SKM-1 (cell line): ENCODE results near the gene TIPRL.
A peak's percentile ranks its signal among the peaks of the same experiment; 100 is the strongest.

ENCODE experiments used
- DNase-seq: peaks from one replicate; lab custom pipeline; 2025; ENCODE audit not compliant: unreplicated experiment; lab: John Stamatoyannopoulos, UW

TIPRL gene

DNA sequence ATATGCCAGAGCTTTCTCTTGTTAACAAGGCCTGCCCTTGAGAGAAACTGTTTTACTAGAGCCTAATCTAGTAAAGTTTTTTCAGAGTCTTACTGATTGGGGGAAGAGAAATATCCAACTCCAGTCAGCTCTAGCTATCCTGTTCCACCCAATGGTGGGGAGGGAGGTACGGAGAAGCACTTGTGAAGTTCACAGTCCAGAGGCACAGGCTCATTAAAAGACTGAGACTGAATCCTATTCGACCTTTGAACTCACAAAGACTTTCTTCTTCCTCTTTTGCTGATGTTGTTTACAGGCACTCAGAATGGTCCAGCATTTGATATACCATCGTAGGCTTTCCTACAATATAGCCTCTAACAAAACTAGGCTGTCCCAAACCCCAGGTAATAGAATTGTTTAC lies 31.6 kb downstream of the TIPRL start:
- DNase-seq: no peak

DNA sequence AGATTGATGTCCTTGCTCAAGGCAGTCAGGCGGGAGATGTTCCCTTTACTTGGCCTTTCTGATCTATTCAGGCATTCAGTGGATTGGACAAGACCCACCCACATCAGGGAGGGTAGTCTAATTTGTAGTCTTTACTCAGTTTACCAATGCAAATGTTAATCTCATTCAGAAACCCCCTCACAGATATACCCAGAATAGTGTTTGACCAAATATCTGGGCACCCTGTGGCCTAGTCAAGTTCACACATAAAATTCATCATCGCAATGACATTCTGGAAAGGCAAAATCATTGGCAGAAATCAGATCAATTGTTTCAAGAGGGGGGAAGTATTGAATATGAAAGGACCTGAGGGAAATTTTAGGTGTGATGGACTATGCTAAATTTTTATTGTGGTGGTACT lies 34.6 kb downstream of the TIPRL start:
- DNase-seq: no peak

DNA sequence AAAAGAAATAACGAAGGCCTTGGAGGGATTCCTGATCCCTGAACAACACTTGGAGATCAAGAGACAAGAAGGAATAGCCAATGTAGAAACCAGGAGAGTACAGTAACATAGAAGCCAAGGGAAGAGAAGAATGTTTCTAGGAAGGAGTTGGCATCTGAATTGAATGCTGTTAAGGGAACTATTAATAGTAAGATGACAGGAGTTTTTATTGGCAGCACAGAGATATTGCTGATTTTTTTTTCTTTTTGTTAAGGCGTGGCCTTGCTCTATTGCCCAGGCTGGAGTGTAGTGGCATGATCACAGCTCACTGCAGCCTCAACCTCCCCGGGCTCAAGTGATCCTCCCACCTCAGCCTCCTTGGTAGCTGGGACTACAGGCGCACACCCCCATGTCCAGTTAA lies 37.4 kb downstream of the TIPRL start:
- DNase-seq: no peak

DNA sequence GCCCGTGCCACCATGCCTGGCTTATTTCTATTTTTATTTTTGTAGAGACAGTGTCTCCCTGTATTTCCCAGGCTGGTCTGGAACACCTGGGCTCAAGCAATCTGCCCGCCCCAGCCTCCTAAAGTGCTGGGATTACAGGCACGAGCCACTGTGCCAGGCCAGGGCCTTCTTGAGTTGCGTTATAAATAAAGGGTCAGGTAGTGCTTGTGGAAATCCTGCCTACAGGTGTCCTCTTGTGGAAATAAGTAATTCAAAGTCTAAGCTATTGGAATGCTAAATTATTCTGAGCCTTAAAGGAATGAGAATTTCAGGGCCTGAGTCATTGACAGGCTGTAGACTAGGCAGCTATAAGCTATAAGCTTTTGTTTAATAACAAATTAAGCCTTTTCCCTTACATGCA lies 38.9 kb downstream of the TIPRL start:
- DNase-seq: no peak

DNA sequence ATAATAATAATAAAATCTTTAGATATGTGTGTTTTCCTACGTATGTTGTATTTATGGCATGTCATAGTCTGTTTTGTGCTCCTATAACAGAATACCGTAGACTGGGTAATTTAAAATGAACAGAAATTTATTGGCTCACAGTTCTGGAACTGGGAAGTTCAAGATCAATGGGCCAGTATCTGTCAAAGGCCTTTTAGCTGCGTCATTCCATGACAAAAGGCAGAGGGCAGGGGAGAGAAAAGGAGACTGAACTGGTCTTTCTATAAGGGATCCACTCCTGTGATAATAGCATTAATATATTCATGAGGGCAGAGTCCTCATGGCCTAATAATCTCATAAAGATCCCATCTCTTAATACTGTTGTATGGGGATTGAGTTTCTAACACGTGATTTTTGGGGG lies 39.9 kb downstream of the TIPRL start:
- no peak for DNase-seq

DNA sequence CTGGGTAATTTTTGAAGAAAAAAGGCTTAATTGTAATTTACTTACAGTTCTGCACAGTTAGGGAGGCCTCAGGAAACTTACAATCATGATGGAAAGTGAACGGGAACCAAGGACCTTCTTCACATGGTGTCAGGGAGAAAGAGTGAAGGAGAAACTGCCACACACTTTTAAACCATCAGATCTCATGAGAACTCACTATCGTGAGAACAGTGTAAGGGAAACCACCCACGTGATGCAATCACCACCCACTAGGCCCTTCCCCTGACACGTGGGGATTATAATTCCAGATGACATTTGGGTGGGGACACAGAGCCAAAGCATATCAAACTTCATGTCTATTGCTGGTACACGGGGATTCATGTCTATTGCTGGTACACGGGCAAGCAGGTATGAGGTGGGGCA lies 41.7 kb downstream of the TIPRL start:
- no peak for DNase-seq

DNA sequence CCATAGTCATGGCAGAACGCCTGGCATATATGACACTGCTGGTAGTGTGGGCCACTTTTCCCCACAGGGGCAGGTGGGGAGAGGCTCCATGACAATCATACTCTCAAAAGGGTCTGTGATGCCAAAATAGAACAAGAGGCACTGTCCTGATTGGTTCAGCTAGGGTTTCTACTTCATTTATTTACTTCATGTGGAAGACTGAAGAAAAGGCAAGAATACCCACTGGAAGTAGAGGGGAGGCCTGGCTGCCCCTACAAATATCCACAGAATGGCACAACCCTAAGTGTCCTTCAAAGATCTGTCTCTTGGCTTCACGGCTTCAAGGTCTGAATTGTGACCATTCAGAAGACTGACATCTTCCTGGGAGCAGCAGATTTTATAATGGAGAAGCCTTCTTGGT lies 42.5 kb downstream of the TIPRL start:
- DNase-seq: no peak

DNA sequence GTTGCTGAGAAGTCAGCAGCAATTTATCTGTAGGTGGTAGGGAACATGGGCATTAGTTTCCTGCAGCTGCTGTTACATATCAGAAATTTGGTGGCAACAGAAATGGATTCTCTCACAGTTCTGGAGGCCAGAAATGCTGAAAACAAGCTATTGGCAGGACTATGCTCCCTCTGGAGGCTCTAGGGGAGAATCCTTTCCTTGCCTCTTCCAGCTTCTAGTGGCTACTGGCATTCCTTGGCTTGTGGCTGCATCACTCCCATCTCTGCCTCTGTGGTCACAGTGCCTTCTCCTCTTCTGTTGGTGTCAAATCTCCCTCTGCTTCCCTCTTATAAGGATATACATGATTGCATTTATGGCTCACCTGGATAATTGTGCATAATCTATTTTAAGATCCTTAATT lies 44.5 kb downstream of the TIPRL start:
- no peak for DNase-seq

DNA sequence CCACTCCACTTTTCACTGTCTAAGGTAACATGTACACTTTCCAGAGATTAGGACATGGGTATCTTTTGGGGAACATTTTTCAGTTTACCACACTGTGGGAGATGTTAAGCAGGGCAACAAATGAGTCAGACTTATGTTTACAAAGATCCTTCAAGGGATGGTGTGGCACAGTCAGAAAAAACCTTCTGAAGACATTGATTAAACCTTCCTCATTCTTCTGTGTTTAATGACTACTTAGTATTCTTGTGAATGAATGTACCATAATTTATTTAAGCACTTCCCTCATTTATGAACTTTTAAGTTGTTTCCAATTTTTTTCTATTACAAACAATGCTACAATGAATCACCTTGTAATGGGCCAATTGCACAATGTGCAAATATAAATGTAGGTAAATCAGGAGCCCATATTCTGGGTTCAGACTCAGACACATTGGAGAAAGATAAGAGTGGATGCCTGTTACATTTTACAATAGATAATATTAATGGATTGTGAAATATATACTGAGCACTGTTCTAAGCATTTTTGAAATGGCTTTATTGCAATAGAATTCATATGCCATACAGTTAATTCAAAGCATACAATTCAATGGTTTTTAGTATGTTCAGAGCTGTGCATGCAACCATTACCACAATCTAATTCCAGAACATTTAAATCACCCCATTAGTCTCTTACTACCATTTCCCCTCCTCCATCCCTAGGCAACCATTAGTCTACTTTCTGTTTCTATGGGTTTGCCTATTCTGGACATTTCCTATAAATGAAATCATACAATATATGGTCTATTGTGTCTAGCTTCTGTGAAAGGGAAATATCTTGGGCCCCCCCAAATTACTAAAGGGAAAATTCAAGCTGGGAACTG lies 45.1 kb downstream of the TIPRL start:
- no peak for DNase-seq

DNA sequence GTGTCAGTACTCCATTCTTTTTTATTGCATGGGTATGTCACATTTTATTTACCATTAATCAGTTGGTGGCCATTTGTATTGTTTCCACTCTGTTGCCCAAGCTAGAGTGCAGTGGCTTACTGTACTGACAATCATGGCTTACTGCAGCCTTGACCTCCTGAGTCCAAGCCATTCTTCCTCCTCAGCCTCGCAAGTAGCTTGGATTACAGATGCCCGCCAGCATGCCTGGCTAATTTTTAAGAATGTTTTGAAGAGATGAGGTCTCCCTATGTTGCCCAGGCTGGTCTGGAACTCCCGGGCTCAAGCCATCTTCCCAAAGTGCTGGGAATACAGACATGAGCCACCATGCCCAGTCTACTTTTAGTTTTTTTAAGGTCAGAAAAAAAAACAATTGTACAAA lies 46.2 kb downstream of the TIPRL start:
- no peak for DNase-seq

DNA sequence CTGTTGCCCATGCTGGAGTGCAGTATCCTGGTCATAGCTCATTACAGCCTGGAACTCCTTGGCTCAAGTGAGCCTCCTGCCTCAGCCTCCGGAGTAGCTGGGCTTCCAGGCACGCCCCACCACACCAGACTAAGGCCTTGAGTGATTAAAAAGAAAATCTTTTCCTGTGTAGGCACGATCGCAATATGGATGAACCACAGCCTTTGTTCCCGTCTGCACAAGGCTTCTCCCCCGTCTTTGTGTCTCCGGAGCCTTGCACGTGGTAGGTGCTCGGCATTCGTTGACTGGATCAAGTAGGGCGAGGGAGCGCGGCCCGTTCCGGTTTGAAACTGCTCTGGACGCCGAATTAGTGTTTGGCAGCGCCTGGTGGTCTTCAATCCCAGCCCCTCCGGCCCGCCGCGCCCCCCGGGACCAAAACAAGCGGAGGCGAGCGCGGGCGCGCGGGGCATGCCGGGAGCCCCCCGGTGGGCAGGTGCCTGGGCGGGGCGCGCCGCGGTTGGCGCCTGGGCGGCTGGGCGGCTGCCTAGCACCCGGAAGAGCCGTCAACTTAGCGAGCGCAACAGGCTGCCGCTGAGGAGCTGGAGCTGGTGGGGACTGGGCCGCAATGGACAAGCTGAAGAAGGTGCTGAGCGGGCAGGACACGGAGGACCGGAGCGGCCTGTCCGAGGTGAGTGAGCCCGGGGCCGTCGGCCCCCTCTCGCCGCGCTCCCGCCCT lies 46.9 kb downstream of the TIPRL start, which contains the start of gene SFT2D2:
Gene SFT2D2, plus strand, starts transcription at position 529 of the 715 bp plus-strand sequence. Its CDS starts 76 bp downstream, at position 605.
- peak; percentile 83 for DNase-seq

DNA sequence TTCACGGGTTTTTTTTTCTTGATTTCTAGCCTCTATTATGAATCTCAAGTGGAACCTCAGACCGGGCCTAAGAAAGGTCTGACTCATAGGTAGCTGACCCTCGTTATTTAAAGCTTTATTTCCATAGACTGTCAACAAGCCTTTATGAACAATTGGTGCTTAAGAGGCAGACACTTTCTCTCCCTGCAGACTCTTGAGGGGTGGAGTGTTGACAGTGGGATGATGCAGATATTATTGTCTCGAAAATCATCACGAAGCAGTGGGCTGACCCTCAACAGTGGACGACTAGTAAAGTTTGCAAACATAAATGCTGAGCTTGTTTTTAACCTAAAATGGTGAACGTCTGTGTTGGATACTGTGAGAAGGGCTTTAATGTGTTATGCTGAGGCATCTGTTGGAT lies 48.9 kb downstream of the TIPRL start:
- DNase-seq: no peak

DNA sequence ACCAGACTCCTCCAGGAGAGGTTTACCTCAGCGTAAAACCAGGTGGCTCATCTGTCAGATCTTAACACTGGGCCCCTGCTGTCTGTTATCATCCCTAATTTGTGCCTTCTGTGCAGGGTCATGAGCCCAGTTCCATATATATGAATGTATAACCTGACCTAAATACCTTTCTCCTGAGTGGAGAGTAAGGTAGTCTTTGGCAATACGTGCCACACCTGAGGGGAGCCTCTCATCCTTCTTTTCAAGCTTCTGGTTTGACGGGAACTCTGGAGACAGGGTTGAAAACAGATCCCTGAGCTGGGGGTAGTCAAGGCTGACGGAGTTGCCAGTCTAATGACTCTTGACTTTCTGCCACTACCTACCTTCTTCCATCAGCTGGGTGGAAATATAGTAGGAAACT lies 51.1 kb downstream of the TIPRL start:
- DNase-seq: no peak

DNA sequence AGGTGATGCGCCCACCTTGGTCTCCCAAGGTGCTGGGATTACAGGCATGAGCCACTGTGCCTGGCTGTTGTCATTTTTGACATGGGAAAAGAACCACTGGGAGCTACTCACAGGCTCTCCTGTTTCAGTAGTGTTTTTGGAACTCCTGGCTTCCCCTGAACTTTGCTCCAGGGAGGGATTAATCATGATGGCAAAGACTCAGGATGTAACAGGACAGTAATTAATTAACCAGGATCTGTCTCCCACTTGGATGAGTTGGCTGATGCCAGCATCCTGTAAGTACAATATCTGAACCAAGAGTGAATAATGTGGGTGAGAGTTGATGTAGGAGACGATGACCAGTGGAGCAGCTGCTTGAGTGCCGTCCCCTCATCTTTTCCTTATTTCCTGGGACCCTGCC lies 51.9 kb downstream of the TIPRL start:
- no peak for DNase-seq

DNA sequence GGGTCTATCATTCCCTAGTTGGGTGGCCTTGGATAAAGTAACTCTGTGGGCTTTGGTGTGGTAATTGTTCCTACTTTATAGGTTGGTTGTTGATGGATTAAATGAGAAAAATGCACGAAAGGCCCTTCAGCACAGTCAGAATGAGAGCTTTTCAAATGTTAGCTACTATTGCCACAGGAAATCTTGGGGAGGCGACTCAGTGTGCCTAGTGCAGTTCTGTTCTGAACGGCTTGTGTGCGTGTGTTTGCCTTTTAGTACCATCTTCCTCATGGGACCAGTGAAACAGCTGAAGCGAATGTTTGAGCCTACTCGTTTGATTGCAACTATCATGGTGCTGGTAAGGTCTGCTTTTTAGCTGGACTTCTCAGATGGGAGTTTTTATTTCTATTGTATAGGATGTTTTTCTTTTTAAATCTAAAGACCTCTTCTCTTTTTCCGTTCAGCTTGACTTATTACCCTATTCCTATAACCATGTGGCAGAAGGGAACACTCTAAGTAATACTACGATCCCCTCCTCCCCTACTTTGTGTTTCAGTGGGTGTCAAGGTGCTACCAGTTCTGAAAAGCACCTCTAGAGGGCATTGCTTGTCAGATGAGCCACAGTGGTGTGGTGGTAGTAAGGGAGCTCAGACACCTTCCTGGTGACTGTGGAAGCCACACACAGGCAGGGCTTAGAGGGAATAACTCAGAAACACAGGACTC lies 56.2 kb downstream of the TIPRL start:
- DNase-seq: peak; percentile 84

DNA sequence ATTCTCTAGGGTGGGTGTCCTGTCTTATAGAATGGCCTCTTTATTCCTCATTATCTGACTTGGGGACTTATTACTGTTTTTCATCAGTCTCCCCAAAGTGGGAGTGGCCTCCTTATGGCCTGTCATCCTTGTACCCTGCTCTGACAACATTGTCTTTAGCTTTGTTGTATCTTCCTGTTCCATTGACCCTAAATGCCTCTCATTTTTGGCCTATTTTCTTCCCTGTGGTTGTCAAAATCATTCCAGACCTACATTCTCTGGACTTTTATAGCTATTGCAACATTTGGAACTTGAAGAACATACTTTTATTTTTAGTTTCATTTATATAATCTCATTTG lies 56.8 kb downstream of the TIPRL start:
- no peak for DNase-seq

DNA sequence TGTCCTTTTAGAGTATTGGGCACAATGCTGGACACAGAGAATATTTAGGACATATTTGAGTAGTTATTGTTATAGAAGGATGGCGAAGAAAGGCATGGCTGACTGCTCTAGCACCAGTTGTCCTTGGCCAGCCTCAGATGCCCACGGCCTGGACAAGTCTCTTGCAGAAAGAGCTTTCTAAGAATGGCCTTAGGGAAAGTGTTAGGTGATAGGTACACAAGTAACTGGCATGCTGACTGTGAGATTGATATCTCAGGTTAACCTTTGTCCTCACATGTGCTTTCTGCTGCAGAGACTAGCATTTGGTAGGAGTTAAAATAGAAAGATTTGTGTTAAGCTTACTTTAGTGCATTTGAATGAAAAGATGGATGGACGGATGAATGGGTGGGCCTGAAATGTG lies 57.2 kb downstream of the TIPRL start:
- no peak for DNase-seq

DNA sequence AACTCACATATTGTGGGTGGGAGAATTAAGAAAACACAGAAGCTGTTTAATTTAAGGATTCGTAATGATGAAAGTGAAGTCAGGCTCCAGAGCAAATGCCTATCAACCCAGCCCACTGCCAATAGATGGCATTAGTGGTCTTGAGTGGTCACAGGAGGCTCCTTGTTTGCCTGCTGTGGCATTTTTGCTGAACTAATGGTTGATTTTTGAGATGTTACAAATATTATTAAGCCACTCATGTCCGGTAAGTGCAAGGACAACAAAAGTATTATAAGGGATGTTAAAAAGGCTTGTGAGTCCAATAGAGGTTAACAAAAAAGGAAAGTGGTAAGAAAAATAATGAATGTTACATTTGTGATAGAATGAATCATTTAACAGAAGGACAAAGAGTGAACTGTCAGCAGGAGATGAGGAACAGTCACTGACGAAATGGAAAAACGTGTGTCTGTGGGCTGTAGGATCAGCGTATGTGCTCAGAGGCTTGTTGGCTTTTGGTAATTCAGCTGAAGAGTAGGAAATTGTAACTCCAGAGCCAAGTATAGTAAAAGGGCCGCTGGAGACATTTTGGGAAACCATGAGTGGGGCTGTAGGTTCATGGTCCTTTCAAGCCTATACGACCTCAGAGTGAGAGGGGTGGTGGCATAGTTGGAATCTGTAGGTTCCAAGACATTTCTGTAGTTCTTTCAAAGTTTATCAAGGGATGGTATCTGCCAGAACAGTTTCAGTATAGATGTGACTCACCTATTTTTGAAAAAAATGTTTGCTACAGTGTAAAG lies 58.3 kb downstream of the TIPRL start:
- DNase-seq: no peak

DNA sequence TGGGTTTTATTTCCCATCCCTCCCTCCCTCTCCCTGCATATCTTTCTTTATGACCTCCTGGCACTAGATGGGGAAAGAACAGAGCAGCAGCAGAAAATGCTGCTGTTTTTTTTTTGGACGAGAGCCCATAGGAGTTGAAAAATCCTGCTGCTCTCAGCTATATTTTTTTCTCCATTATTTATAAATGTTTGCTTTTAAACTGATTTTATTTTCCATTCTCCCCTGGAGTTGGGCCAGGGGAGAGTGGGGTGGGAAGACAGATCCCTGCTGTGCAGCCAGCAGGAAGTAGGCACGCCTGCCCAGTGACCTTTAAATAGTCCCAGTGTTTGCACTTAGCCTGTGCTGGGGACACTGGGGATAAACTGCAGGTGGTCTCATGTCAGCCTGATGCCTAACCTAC lies 64.4 kb downstream of the TIPRL start:
- no peak for DNase-seq

DNA sequence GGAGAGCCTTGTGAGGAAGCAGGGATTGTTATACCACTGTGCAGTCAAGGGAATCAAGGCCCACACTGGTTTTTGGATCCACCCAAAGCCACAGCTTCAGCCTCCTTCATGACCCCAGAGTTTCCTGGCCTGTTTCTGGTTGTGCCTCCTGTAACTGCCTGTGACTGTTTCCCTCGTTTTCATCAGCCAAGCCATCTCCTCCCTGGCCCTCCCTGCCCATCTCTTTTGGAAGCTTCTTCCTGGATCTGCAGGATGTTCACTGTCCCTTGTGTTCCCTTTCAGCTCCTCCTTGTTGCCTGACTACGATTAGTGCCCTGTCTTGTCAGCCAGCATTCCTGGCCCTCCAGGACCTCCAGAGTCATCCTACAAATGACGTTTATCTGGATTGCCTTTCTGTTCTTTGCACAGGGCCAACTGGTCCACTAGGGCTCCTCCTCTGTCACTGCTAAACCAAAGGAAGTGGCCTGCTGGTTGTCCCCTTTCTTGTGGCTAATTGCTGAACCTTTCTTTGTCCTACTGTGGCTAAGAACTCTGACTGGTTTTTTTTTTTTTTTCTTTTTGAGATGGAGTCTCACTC lies 65.0 kb downstream of the TIPRL start:
- no peak for DNase-seq

DNA sequence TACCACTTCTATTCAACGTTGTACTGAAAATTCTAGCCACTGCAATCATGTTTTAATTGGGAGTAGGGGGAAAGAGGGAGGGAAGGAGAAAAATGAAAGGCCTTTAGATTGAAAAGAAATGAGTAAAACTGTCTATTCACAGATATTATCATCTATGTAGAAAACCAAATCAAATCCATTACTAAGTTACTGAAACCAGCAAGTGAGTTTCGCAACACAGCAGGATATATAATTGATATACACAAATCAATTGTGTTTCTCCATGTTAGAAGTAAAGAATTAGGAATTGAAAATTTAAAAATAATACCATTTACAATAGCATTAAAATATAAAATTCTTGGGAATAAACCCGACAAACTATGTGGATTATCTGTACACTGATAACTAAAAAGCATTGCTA lies 66.3 kb downstream of the TIPRL start:
- DNase-seq: no peak
